ENCODE data around the gene CTSW. TPM values are rescaled to one million over a fixed set of nuclear protein-coding genes. Genes with fewer than 3 reads are reported as not detected.

The CTSW gene
- total RNA-seq, 2 donors from 2014 or later, result not detected

DNA sequence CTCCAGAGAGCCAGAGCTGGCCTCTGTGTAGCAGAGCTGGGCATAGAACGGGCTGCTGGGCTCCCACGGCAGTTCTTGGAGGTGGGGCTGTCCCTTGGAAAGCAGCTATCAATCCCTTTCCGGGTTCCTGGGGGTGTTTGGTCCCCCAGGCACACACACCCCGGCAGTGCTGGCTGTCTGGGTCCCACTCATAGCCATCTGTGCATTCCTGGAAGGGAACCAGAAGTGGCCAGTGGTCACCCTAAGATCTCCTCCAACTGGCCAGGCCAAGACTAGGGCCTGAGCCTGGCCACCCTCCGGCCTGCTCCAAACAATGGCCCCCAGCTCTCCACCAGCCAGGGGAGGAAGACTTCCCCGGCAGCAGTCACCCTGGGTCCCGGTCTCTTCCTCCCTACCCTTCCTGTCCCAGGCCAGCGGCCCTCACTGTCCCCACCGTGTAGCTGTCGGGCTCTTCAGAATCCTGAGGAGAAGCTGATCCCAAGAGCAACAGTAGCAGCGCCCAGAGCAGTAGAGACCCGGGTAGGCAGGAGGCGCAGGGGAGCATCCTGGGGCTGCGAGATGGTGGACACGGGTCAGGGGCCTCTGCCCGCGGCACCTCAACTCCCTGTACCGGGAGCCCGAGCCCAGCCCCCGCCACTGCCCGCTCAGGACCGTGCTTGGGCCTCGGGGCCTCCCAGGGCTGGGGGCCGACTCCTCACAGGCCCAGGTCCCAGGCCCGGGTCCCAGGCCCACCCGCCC lies 7.7 kb upstream of the CTSW start:
- Mint-ChIP-seq H3K27ac (peak overlapping the region; percentile 80), H3K4me3 (peak overlapping the region; percentile 85), H3K27me3 (ENCODE audit: insufficient read depth) (no peaks in the 10 kb centered on the region), H3K36me3 (ENCODE audit: low read depth) (peaks cover 28% of the 10 kb centered on the region), H3K9me3 (no peaks in the 10 kb centered on the region), H3K4me1 (peaks cover 9% of the 10 kb centered on the region)
- H3K4me1 ChIP-seq (ENCODE audit: control insufficient read depth, insufficient read depth, low read length), result no peaks in the 10 kb centered on the region
- no peak overlapping the region for H3K27ac ChIP-seq (ENCODE audit: low read depth, low read length)
- WGBS, 2 experiments (ENCODE audit: insufficient coverage in 1 of 2, insufficient read length in 1 of 2), result 40 to 70% methylated on average over 7 to 26 of the region's 26 CpGs
- H3K9me3 ChIP-seq (ENCODE audit: control insufficient read depth, low read length), result no peaks in the 10 kb centered on the region
- H3K27me3 ChIP-seq (ENCODE audit: control insufficient read depth, insufficient read depth, low read length, poor library complexity, severe bottlenecking), result no peaks in the 10 kb centered on the region
- H3K9ac ChIP-seq (ENCODE audit: extremely low read depth, low read length, poor library complexity, severe bottlenecking), result peak overlapping the region; percentile 41
- peak overlapping the region; percentile 76 for H3K4me3 ChIP-seq (ENCODE audit: low read length)
- TF ChIP-seq, protein P1, sequence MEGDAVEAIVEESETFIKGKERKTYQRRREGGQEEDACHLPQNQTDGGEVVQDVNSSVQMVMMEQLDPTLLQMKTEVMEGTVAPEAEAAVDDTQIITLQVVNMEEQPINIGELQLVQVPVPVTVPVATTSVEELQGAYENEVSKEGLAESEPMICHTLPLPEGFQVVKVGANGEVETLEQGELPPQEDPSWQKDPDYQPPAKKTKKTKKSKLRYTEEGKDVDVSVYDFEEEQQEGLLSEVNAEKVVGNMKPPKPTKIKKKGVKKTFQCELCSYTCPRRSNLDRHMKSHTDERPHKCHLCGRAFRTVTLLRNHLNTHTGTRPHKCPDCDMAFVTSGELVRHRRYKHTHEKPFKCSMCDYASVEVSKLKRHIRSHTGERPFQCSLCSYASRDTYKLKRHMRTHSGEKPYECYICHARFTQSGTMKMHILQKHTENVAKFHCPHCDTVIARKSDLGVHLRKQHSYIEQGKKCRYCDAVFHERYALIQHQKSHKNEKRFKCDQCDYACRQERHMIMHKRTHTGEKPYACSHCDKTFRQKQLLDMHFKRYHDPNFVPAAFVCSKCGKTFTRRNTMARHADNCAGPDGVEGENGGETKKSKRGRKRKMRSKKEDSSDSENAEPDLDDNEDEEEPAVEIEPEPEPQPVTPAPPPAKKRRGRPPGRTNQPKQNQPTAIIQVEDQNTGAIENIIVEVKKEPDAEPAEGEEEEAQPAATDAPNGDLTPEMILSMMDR (conservative IDR thresholded peaks at IDR 0.05), result peak; percentile 50
- DNase-seq, result peak; percentile 83
- peaks cover 26% of the 10 kb centered on the region for H3K36me3 ChIP-seq (ENCODE audit: control insufficient read depth, insufficient read depth, low read length)

DNA sequence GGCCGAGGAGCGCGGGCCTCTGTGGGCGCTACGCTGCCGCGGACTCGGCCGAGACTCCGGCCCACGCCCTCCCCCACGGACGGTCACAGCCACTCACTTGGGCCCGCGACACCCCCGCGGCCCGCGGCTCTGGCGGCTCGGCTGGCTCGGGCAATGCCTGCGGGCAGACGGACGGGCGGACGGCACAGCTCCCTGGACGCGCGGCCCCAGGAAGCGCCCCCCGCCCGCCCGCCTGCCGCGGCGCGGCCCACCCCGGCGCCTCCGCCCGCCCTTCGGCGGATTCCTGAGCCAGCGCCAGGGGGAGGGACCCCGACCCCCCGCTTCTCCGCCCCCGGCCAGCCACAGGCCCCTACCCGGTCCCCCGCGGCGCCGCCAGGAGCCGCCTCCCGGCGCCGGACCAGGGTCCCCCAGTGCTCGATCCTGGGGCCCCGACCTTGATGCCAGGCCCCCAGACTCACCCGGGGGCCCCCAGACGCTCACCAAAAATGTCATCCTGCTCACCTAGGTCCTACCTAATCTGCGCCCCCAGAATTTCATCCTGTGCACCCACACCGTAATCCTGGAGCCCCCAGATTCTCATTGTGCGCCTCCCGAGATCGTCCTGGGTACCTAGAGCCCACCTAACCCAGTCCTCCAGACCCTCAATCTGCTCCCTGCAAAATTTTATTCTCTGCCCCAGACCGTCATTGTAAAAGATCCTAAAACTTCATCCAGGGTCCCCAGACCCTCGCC lies 6.9 kb upstream of the CTSW start, which contains the start of gene EFEMP2:
TSS of gene EFEMP2 (minus strand) at position 215 of the 732 bp plus-strand sequence. CDS start 446 bp downstream, outside the sequence.
- peak within 1 kb of the TSS; percentile 85 for H3K4me3 Mint-ChIP-seq
- no peak for DNase-seq
- 2 to 3% methylated on average over 18 to 69 of the region's 69 CpGs for WGBS, 2 experiments (ENCODE audit: insufficient coverage in 1 of 2, insufficient read length in 1 of 2)

More for the DNA sequence above, 6.9 kb upstream of the CTSW start, which contains the start of gene EFEMP2:
- H3K27me3 ChIP-seq (ENCODE audit: control insufficient read depth, insufficient read depth, low read length, poor library complexity, severe bottlenecking), result no peaks in the 10 kb centered on the region
- Mint-ChIP-seq H3K9me3 (no peaks in the 10 kb centered on the region), H3K27me3 (ENCODE audit: insufficient read depth) (peaks cover 5% of the 10 kb centered on the region), H3K27ac (peak within 1 kb of the TSS; percentile 87), H3K36me3 (ENCODE audit: low read depth) (peaks cover 24% of the 10 kb centered on the region), H3K4me1 (peaks cover 5% of the 10 kb centered on the region)
- peaks cover 19% of the 10 kb centered on the region for H3K36me3 ChIP-seq (ENCODE audit: control insufficient read depth, insufficient read depth, low read length)
- no peak within 1 kb of the TSS for H3K27ac ChIP-seq (ENCODE audit: low read depth, low read length)
- peak within 1 kb of the TSS; percentile 94 for H3K4me3 ChIP-seq (ENCODE audit: low read length)
- H3K9ac ChIP-seq (ENCODE audit: extremely low read depth, low read length, poor library complexity, severe bottlenecking), result peak within 1 kb of the TSS; percentile 44
- no peaks in the 10 kb centered on the region for H3K4me1 ChIP-seq (ENCODE audit: control insufficient read depth, insufficient read depth, low read length)
- H3K9me3 ChIP-seq (ENCODE audit: control insufficient read depth, low read length), result no peaks in the 10 kb centered on the region
- TF ChIP-seq, protein P1 (conservative IDR thresholded peaks at IDR 0.05), result no peak
